ENCODE data around the gene PLAC1.

Gene PLAC1

GRCh38 chrX:134551376-134552048 is 106.8 kb downstream of the PLAC1 start:
- Histone ChIP-seq H3K79me2 (ENCODE audit: control insufficient read depth, low read length) (no peaks in the 10 kb centered on the region), H3K27ac (ENCODE audit: low read depth, low read length) (no peak overlapping the region), H4K20me1 (ENCODE audit: control insufficient read depth, insufficient read depth, low read depth, low read length) (no peaks in the 10 kb centered on the region), H3K4me3 (ENCODE audit: low read length) (no peak overlapping the region), H3K9me2 (replicated peaks; ENCODE audit: control insufficient read depth, low read length) (no peaks in the 10 kb centered on the region), H3K4me1 (ENCODE audit: control insufficient read depth, low read length) (peaks cover 21% of the 10 kb centered on the region), H3K4me2 (ENCODE audit: low read length) (no peak overlapping the region), H3K36me3 (ENCODE audit: control insufficient read depth, low read length) (no peaks in the 10 kb centered on the region), H3K27me3 (ENCODE audit: control insufficient read depth, low read length) (peaks cover 58% of the 10 kb centered on the region), H3F3A (ENCODE audit: control insufficient read depth, insufficient read depth) (no peaks in the 10 kb centered on the region), H3K9me3 (ENCODE audit: control insufficient read depth, insufficient read depth, low read length) (no peaks in the 10 kb centered on the region)
- no peak for TF ChIP-seq EZH2phosphoT487 (IDR thresholded peaks at IDR 0.05; ENCODE audit: borderline replicate concordance, low read length)
- TF ChIP-seq CTCF (IDR thresholded peaks at IDR 0.05; ENCODE audit: low read depth, low read length, poor library complexity, severe bottlenecking) = no peak

DNA sequence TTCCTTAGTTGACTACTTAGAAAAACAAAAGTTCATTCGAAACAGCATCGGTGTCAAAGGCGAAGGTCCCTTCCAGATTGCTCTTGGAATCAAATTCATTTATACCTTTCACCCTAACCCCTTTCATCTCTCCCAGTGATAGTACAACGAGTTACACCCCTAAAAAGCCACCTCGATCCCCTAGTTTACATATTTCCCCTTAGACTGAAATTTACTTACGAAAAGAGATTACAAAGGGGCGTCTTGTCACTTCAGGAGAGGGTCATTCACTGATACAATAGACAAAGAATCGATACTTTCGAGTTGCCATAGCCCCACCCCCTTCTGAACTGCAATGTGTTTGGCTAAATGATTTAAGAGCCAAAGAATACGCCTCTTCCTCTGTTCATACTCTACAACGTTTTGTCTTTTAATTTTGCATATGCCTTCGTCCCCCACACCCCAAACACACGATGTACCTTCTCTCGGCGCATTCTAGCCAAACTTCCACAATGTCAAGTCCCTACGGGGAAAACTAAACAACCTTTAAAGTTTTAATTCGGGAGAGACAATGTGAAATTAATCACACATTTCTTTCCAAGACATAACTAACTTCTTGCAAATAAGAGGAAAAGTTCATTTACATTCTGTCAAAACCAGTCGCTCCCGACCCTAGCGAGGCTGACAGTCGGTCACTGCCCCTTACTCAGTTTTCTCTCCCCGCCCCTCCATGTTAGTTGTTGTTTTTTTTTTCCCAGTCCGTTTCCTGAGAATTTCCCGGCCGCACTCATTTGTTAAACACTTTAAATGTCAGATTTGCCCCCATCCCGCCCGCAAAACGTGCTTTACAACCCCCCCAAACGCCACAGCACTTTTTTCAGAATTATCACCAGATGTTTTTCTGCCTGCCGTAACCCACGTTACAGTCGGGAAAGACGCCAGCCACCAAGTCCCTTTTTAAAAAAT is 109.7 kb downstream of the PLAC1 start:
- Histone ChIP-seq H3K9me2 (replicated peaks; ENCODE audit: control insufficient read depth, low read length) (no peaks in the 10 kb centered on the region), H3K27me3 (ENCODE audit: control insufficient read depth, low read length) (peaks cover 58% of the 10 kb centered on the region), H3K4me1 (ENCODE audit: control insufficient read depth, low read length) (peaks cover 21% of the 10 kb centered on the region), H3K79me2 (ENCODE audit: control insufficient read depth, low read length) (no peaks in the 10 kb centered on the region), H3K4me3 (ENCODE audit: low read length) (peak overlapping the region; percentile 74), H3K36me3 (ENCODE audit: control insufficient read depth, low read length) (no peaks in the 10 kb centered on the region), H3K27ac (ENCODE audit: low read depth, low read length) (no peak overlapping the region), H3K4me2 (ENCODE audit: low read length) (peak overlapping the region; percentile 87), H3K9me3 (ENCODE audit: control insufficient read depth, insufficient read depth, low read length) (no peaks in the 10 kb centered on the region), H3F3A (ENCODE audit: control insufficient read depth, insufficient read depth) (no peaks in the 10 kb centered on the region), H4K20me1 (ENCODE audit: control insufficient read depth, insufficient read depth, low read depth, low read length) (no peaks in the 10 kb centered on the region)
- no peak; the same call in 1 of the 2 replicates for TF ChIP-seq EZH2phosphoT487 (IDR thresholded peaks at IDR 0.05; ENCODE audit: borderline replicate concordance, low read length)
- no peak for TF ChIP-seq CTCF (IDR thresholded peaks at IDR 0.05; ENCODE audit: low read depth, low read length, poor library complexity, severe bottlenecking)

- Histone ChIP-seq H3K79me2 (ENCODE audit: control insufficient read depth, low read length) (no peaks in the 10 kb centered on the region), H4K20me1 (ENCODE audit: control insufficient read depth, insufficient read depth, low read depth, low read length) (no peaks in the 10 kb centered on the region), H3K9me2 (replicated peaks; ENCODE audit: control insufficient read depth, low read length) (no peaks in the 10 kb centered on the region), H3F3A (ENCODE audit: control insufficient read depth, insufficient read depth) (no peaks in the 10 kb centered on the region), H3K36me3 (ENCODE audit: control insufficient read depth, low read length) (no peaks in the 10 kb centered on the region), H3K9me3 (ENCODE audit: control insufficient read depth, insufficient read depth, low read length) (no peaks in the 10 kb centered on the region), H3K4me1 (ENCODE audit: control insufficient read depth, low read length) (peaks cover 27% of the 10 kb centered on the region), H3K27ac (ENCODE audit: low read depth, low read length) (no peak overlapping the region), H3K4me2 (ENCODE audit: low read length) (no peak overlapping the region), H3K4me3 (ENCODE audit: low read length) (no peak overlapping the region), H3K27me3 (ENCODE audit: control insufficient read depth, low read length) (peaks cover 51% of the 10 kb centered on the region)
- no peak for TF ChIP-seq CTCF (IDR thresholded peaks at IDR 0.05; ENCODE audit: low read depth, low read length, poor library complexity, severe bottlenecking)
- TF ChIP-seq EZH2phosphoT487 (IDR thresholded peaks at IDR 0.05; ENCODE audit: borderline replicate concordance, low read length) = no peak
Observed at GRCh38 chrX:134547047-134547679, 111.1 kb downstream of the PLAC1 start.
